Tibial nerve (tissue), 4 donors: ENCODE data around the gene PSMB3.

ENCODE experiments used
- CTCF ChIP-seq, 5 experiments: fragments of 200-600 bp in 3 of 5; fragments of 450-650 bp in 2 of 5; sonication (generic) in 3 of 5; IDR thresholded peaks; one replicate each; pipeline ENCODE4 v1.5.1; 2016 to 2019; ENCODE audit warnings: antibody characterized with exemption in 5 of 5, mild to moderate bottlenecking in 3 of 5, moderate library complexity in 2 of 5
- EP300 ChIP-seq, 2 donors: sonication (generic); formaldehyde crosslinking; IDR thresholded peaks; one replicate each; pipeline ENCODE4 v1.6.1; 2017; ENCODE audit warnings: antibody characterized with exemption in 2 of 2, mild to moderate bottlenecking in 1 of 2
- POLR2A ChIP-seq, 2 donors: fragments of 450-650 bp; IDR thresholded peaks; one replicate each; pipeline ENCODE4 v1.6.1; 2017; ENCODE audit warnings: antibody characterized with exemption in 2 of 2, mild to moderate bottlenecking in 2 of 2, moderate library complexity in 2 of 2

GRCh38 chr17:38727736-38728135 lies 24.8 kb upstream of the PSMB3 start:
- TF ChIP-seq CTCF (IDR thresholded peaks at IDR 0.05), result no peak
- TF ChIP-seq EP300 (IDR thresholded peaks at IDR 0.05), result no peak
- no peak for TF ChIP-seq POLR2A (IDR thresholded peaks at IDR 0.05)
